Left ventricle myocardium inferior (tissue), 1 donor: ENCODE data around the gene TMEM240. TPM values are rescaled to one million over a fixed set of nuclear protein-coding genes. Genes with fewer than 3 reads are reported as not detected.

ENCODE experiments used
- DNase-seq: peaks from one replicate; pipeline ENCODE4 v3.0.0-alpha.2; 2020
- H3K27ac ChIP-seq: fragments of 200-600 bp; replicated peaks from 2 replicates; pipeline ENCODE4 v1.8.0; 2021
- H3K27me3 ChIP-seq: fragments of 200-600 bp; 2 replicates; pipeline ENCODE4 v1.8.0; 2021; ENCODE audit warnings: low read depth
- H3K36me3 ChIP-seq: fragments of 200-600 bp; 2 replicates; pipeline ENCODE4 v1.8.0; 2021
- H3K4me1 ChIP-seq: fragments of 200-600 bp; 2 replicates; pipeline ENCODE4 v1.8.0; 2021
- H3K4me3 ChIP-seq: fragments of 200-600 bp; 2 replicates; pipeline ENCODE4 v1.8.0; 2021; ENCODE audit warnings: mild to moderate bottlenecking, moderate library complexity
- H3K9me3 ChIP-seq: fragments of 200-600 bp; replicated peaks from 2 replicates; pipeline ENCODE4 v1.8.0; 2021
- CTCF ChIP-seq: fragments of 200-600 bp; IDR thresholded peaks from 2 replicates; pipeline ENCODE4 v1.8.0; 2021; ENCODE audit warnings: antibody characterized with exemption, mild to moderate bottlenecking, borderline replicate concordance
- intact Hi-C: fragments of 100-400 bp; cut with micrococcal nuclease; formaldehyde crosslinking; loops from one replicate; pipeline ENCODE4 v1.11.0; 2022
- total RNA-seq: library from RNA; stranded (reverse); fragmentation: NEBNext Ultra II Directional; extraction: Animal tissue kit (Norgen Biotek cat#: 25700); gene quantifications from one replicate; pipeline ENCODE4 v1.2.1, GENCODE V29; 2021
- donor health status: DM: no; HTN: yes; CAD: no; lungs with severe emphysema.

TMEM240 gene
- total RNA-seq, 1 donor from 2014 or later, result 7.2 TPM

GRCh38 chr1:1547011-1547410, 6.6 kb upstream of the TMEM240 start:
- intact Hi-C loops, result no loop called here
- Histone ChIP-seq H3K4me3 (no peak overlapping the region), H3K4me1 (peaks cover 53% of the 10 kb centered on the region), H3K36me3 (peaks cover 11% of the 10 kb centered on the region), H3K9me3 (no peaks in the 10 kb centered on the region), H3K27ac (no peak overlapping the region), H3K27me3 (no peaks in the 10 kb centered on the region)
- DNase-seq, result no peak
- no peak for TF ChIP-seq CTCF

- intact Hi-C loops, result no loop called here
- H3K36me3 ChIP-seq, result peaks cover 20% of the 10 kb centered on the region
- H3K9me3 ChIP-seq, result no peaks in the 10 kb centered on the region
- H3K4me1 ChIP-seq, result peaks cover 54% of the 10 kb centered on the region
- no peak overlapping the region for H3K4me3 ChIP-seq
- no peaks in the 10 kb centered on the region for H3K27me3 ChIP-seq
- no peak overlapping the region for H3K27ac ChIP-seq
- DNase-seq, result no peak
- TF ChIP-seq CTCF, result no peak
Observed at GRCh38 chr1:1545946-1546737, 5.7 kb upstream of the TMEM240 start.

DNA sequence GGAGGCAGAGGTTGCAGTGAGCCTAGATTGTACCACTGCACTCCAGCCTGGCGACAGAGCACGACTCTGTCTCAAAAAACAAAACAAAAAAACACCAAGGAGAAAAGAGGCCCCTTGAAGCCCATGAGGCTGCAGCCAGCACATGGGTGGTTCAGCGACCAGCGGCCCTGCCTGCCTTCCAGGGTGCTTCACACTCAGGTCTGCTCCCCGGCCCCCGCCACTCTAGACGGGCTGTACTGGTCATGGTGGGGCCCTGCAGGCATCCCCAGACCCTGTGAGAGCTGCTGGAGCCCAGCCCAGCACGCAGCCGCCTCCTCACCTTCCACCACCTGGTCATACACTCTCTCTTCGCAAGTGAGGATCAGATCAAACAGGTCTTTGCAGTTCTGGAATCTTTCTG, 4.1 kb upstream of the TMEM240 start:
- Histone ChIP-seq H3K36me3 (peaks cover 22% of the 10 kb centered on the region), H3K4me3 (no peak overlapping the region), H3K27me3 (no peaks in the 10 kb centered on the region), H3K27ac (peak overlapping the region; percentile 88), H3K4me1 (peaks cover 47% of the 10 kb centered on the region), H3K9me3 (no peaks in the 10 kb centered on the region)
- intact Hi-C loops, result no loop called here
- DNase-seq, result no peak
- TF ChIP-seq CTCF, result no peak

- peak; percentile 88 for DNase-seq
- Histone ChIP-seq H3K9me3 (no peaks in the 10 kb centered on the region), H3K27ac (peak overlapping the region; percentile 88), H3K4me1 (peaks cover 56% of the 10 kb centered on the region), H3K27me3 (no peaks in the 10 kb centered on the region), H3K36me3 (peaks cover 22% of the 10 kb centered on the region), H3K4me3 (peak overlapping the region; percentile 48)
- TF ChIP-seq CTCF, result no peak
- intact Hi-C loops, result no loop called here
Observed at GRCh38 chr1:1543706-1544099, 3.3 kb upstream of the TMEM240 start.

GRCh38 chr1:1542766-1543705, 2.6 kb upstream of the TMEM240 start:
- Histone ChIP-seq H3K4me3 (peak overlapping the region; percentile 48), H3K9me3 (no peaks in the 10 kb centered on the region), H3K27me3 (no peaks in the 10 kb centered on the region), H3K36me3 (peaks cover 22% of the 10 kb centered on the region), H3K27ac (peak overlapping the region; percentile 88), H3K4me1 (peaks cover 62% of the 10 kb centered on the region)
- no peak for TF ChIP-seq CTCF
- intact Hi-C loops, result no loop called here
- no peak for DNase-seq
